WTC11 (cell line): ENCODE measurements around the gene KLHDC7A.

Source experiments
- ATF3 ChIP-seq: sonication (generic); formaldehyde crosslinking; conservative IDR thresholded peaks from 2 replicates; pipeline ENCODE4 v1.8.1; 2022; ENCODE audit warnings: mild to moderate bottlenecking, missing genetic modification reagents
- CREM ChIP-seq: sonication (generic); formaldehyde crosslinking; IDR thresholded peaks from 2 replicates; pipeline ENCODE4 v1.8.1; 2022; ENCODE audit warnings: mild to moderate bottlenecking, missing genetic modification reagents, moderate library complexity
- CTCF ChIP-seq: fragments of 200-600 bp; IDR thresholded peaks from 2 replicates; pipeline ENCODE4 v1.8.0; 2022; ENCODE audit warnings: antibody characterized with exemption
- E2F4 ChIP-seq: sonication (generic); formaldehyde crosslinking; IDR thresholded peaks from 2 replicates; pipeline ENCODE4 v1.8.1; 2022; ENCODE audit warnings: low read depth, mild to moderate bottlenecking, moderate library complexity, missing genetic modification reagents, borderline replicate concordance
- ESRRA ChIP-seq: sonication (generic); formaldehyde crosslinking; IDR thresholded peaks from 2 replicates; pipeline ENCODE4 v1.8.1; 2022; ENCODE audit warnings: mild to moderate bottlenecking, missing genetic modification reagents, borderline replicate concordance
- FOXJ3 ChIP-seq: sonication (generic); formaldehyde crosslinking; IDR thresholded peaks from 2 replicates; pipeline ENCODE4 v1.9.0; 2021; ENCODE audit warnings: missing genetic modification reagents, mild to moderate bottlenecking, borderline replicate concordance
- MXD4 ChIP-seq: fragments of 250-450 bp; sonication (Bioruptor Pico); IDR thresholded peaks from 2 replicates; pipeline ENCODE4 v1.8.0; 2021; ENCODE audit warnings: mild to moderate bottlenecking, moderate library complexity, borderline replicate concordance
- NFYB ChIP-seq: sonication (generic); formaldehyde crosslinking; conservative IDR thresholded peaks from 2 replicates; pipeline ENCODE4 v1.8.0; 2022; ENCODE audit warnings: low read depth, missing genetic modification reagents
- NR3C1 ChIP-seq: sonication (generic); formaldehyde crosslinking; conservative IDR thresholded peaks from 2 replicates; pipeline ENCODE4 v1.8.1; 2023; ENCODE audit warnings: low read depth, mild to moderate bottlenecking, missing genetic modification reagents
- TP53 ChIP-seq: sonication (generic); formaldehyde crosslinking; IDR thresholded peaks from 2 replicates; pipeline ENCODE4 v1.8.1; 2023; ENCODE audit warnings: mild to moderate bottlenecking, missing genetic modification reagents
- ZNF232 ChIP-seq: sonication (generic); formaldehyde crosslinking; IDR thresholded peaks from 2 replicates; pipeline ENCODE4 v1.8.0; 2022; ENCODE audit warnings: mild to moderate bottlenecking, missing genetic modification reagents
- ZSCAN18 ChIP-seq: fragments of 250-450 bp; sonication (Bioruptor Pico); IDR thresholded peaks from 2 replicates; pipeline ENCODE4 v2.1.2; 2022; ENCODE audit warnings: mild to moderate bottlenecking, moderate library complexity

DNA sequence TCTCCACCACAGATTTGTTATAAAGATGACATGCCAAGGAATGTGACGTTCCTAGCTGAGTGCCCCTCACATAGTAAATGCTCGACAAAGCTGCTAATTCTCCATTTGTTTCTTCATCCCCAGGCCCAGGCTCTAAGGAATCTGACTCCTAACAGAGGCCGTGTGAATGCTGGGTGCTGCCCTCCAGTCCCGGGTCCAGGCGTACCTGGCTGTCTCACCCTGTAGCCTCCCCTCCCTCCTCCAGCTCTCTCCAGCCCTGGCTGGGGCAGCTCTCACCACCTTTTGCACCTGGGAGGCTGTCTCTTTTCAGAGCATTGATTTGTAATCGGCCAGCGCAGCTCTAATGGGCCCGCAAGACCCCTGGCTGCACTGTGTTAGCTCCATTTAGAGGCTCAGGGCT is 11.2 kb upstream of the KLHDC7A start:
- no peak for TF ChIP-seq CTCF
- no peak for TF ChIP-seq ATF3 (CRISPR knock-in tag)
- TF ChIP-seq ZSCAN18 (CRISPR knock-in tag): no peak
- TF ChIP-seq FOXJ3 (CRISPR knock-in tag): no peak
- no peak for TF ChIP-seq NR3C1 (CRISPR knock-in tag)
- no peak for TF ChIP-seq TP53 (CRISPR knock-in tag)
- no peak for TF ChIP-seq MXD4
- no peak for TF ChIP-seq CREM (CRISPR knock-in tag)
- no peak for TF ChIP-seq ESRRA
- no peak for TF ChIP-seq E2F4 (CRISPR knock-in tag)
- no peak for TF ChIP-seq ZNF232
- no peak for TF ChIP-seq NFYB (CRISPR knock-in tag)
